Erythroblast (primary cell): ENCODE measurements around the gene CIP2A.

Experiments
- GATA1 ChIP-seq: IDR thresholded peaks from 2 replicates; pipeline ENCODE4 v1.6.1; 2011; ENCODE audit warnings: low read depth, mild to moderate bottlenecking, control low read depth, low read length, moderate library complexity
- POLR2A ChIP-seq: IDR thresholded peaks from 2 replicates; pipeline ENCODE4 v1.6.1; 2011; ENCODE audit warnings: mild to moderate bottlenecking, low read length

DNA sequence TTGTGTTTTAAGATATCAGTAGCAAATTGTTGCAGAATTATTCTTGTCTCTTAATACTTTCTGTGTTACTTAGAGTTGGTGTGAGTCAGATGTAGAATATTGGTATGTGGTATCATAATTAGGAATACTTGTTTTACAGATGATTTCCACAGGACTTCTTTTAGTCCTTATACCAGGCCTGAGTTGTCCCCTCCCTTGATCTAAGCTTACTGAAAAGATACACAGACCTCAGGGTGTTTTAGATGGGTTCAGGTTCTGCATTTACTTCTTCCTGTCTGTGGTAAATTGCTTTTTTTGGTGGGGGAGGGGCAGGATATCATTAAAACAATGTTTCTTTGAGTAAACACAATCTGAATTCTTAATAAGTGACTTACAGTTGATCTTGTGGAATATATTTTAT, 14.5 kb upstream of the CIP2A start:
- TF ChIP-seq POLR2A: no peak
- no peak for TF ChIP-seq GATA1
